Measurements from ENCODE around the gene SRCAP.

GRCh38 chr16:30694926-30695693, 3.9 kb upstream of the SRCAP start:
- TF ChIP-seq CTCF (IDR thresholded peaks at IDR 0.05; ENCODE audit: low read length) (no peak), EZH2 (IDR thresholded peaks at IDR 0.05; ENCODE audit: borderline replicate concordance, low read length) (no peak)

Data from OCI-LY1 (cell line).